NB4 (cell line): Measurements from ENCODE around the gene CPLX1.

Source experiments
- DNase-seq: peaks from one replicate; pipeline ENCODE4 v3.0.0; 2010; ENCODE audit warnings: low read depth
- H3K4me3 ChIP-seq: one replicate; pipeline ENCODE4 v1.5.1; 2011; ENCODE audit warnings: mild to moderate bottlenecking, low read depth, low read length, moderate library complexity
- MYC ChIP-seq: IDR thresholded peaks from 2 replicates; pipeline ENCODE4 v1.6.1; 2011; ENCODE audit warnings: low read depth, low read length
- POLR2A ChIP-seq: IDR thresholded peaks from 2 replicates; pipeline ENCODE4 v1.6.1; 2011; ENCODE audit warnings: mild to moderate bottlenecking; ENCODE audit not compliant: insufficient read length; ENCODE audit errors: extremely low read depth
- TF ChIP-seq, protein P1 (sequence below): IDR thresholded peaks from one replicate; pipeline ENCODE4 v1.5.1; 2012; ENCODE audit warnings: low read depth, low read length
- TF ChIP-seq, protein P2 (sequence below): IDR thresholded peaks from 2 replicates; pipeline ENCODE4 v1.6.1; 2011; ENCODE audit warnings: low read depth, low read length

Gene CPLX1

DNA sequence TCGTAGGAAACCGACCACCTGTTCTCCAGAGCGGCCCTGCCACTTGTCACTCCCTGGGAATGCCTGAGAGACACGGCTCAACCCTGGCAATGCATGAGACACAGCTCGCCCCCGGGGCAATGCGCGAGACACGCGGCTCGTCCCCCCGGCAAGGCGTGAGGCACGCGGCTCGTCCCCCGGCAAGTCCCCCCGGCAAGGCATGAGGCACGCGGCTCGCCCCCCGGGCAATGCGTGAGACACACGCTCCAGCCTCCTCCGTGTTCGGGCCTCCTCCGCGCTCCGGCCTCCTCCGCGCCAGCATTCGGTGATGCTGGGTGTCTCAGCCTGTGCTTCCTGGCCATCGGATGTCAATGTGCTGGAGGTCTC is 27.5 kb upstream of the CPLX1 start:
- TF ChIP-seq MYC, result no peak
- TF ChIP-seq, protein P1, sequence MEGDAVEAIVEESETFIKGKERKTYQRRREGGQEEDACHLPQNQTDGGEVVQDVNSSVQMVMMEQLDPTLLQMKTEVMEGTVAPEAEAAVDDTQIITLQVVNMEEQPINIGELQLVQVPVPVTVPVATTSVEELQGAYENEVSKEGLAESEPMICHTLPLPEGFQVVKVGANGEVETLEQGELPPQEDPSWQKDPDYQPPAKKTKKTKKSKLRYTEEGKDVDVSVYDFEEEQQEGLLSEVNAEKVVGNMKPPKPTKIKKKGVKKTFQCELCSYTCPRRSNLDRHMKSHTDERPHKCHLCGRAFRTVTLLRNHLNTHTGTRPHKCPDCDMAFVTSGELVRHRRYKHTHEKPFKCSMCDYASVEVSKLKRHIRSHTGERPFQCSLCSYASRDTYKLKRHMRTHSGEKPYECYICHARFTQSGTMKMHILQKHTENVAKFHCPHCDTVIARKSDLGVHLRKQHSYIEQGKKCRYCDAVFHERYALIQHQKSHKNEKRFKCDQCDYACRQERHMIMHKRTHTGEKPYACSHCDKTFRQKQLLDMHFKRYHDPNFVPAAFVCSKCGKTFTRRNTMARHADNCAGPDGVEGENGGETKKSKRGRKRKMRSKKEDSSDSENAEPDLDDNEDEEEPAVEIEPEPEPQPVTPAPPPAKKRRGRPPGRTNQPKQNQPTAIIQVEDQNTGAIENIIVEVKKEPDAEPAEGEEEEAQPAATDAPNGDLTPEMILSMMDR, result no peak
- no peak for TF ChIP-seq POLR2A
- TF ChIP-seq, protein P2, sequence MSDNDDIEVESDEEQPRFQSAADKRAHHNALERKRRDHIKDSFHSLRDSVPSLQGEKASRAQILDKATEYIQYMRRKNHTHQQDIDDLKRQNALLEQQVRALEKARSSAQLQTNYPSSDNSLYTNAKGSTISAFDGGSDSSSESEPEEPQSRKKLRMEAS, result no peak
- no peak for DNase-seq
- no peak overlapping the region for H3K4me3 ChIP-seq

DNA sequence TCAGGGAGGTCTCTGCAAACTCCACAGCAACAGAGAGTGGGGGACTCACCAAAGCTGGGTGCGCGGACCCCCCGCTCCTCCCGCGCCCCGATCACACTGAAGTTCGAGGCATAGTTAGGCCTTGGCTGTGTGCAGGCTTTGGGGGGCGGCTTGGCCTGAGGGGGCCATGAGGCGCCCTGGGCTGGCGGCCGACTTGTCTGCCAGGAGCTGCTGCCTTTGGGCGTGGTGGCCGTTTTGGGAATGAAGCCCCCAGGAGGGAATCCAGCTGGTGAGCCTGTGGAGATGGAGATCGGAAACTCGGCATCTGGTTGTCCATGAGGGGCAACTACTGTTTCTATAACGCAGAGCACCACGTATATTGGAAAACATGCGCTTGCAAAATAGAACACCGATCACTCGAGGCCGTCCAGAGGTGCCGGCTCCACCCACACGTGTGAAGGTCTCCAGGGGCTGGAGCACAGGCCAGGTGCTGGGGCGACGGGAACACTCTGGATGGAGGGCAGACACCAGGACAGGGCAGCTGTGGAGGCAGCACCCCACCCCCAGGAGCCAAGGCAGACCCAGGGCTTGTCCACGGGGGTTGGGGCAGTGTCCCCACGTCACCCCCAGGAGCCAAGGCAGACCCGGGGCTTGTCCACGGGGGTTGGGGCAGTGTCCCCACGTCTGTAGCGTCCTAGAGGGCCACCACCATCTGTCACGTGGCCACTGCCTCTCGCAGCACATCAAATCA is 25.9 kb upstream of the CPLX1 start:
- TF ChIP-seq MYC (no peak), POLR2A (no peak)
- TF ChIP-seq, protein P2, result no peak
- TF ChIP-seq, protein P1, result no peak
- no peak for DNase-seq
- H3K4me3 ChIP-seq, result no peak overlapping the region

DNA sequence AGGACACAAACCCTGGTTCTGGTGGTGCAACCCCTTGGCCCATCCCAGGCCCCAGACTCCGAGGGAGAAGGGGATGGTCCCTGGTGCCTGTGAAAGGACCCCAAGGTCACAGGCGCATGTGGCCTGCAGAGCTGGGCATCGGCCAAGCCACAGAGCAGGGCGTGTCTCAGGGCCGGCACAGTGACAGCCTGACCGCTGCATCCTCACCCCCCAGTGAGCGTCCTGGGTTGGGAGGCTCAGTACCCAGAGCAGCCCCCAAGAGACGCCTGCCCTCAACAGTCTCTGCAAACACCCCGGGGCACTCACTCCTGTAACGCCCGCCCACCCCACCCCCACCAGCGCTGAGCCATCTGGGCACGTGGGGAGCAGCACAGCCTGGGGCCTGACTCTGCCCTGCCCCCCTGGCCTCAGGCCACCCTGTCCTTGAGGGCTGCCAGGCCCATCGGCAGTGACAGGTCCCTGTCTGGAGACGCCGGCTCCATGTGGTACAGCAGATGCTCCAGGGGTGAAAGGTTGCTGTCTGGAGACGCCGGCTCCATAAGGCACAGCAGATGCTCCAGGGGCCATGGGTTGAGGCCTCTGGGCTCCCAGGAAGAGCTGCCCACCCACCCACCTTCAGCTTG is 24.5 kb upstream of the CPLX1 start:
- no peak overlapping the region for H3K4me3 ChIP-seq
- no peak for DNase-seq
- TF ChIP-seq POLR2A (no peak), MYC (no peak)
- TF ChIP-seq, protein P1, result no peak
- TF ChIP-seq, protein P2, result no peak

DNA sequence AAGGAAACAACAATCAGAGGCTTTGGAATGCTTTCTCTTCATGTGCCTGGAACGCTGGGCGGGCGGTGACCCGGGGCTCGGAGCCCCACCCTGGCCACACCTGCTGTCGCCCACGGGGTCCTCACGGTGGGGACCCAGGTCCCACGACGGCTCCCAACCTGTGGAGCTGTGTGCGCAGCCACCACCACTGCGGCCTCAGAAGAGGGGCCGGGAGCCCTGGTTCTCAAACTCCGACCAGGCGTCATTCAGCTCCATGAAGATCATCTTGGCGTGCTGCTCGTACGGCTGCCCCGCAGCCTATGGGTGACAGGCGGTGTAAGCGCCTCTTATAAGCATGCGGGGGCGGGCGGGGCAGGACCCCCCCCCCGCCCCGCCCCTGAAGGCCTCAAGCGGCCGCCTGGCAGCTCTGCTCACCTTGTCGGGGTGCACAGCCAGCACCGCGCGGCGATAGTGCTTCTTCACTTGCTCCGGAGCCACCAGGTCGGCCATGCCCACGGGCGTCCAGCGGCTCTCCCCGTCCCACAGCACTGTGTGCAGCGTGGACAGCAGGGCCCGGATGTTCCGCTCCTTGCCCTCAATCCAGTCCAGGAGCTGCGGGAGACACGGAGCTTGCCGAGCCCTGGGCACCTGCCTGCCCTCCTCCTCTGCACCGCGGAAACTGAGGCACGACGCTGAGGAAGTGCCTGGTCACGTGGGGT is 23.7 kb upstream of the CPLX1 start:
- no peak for TF ChIP-seq MYC
- TF ChIP-seq, protein P1, result no peak
- TF ChIP-seq POLR2A, result no peak
- TF ChIP-seq, protein P2, result no peak
- no peak overlapping the region for H3K4me3 ChIP-seq
- no peak for DNase-seq

DNA sequence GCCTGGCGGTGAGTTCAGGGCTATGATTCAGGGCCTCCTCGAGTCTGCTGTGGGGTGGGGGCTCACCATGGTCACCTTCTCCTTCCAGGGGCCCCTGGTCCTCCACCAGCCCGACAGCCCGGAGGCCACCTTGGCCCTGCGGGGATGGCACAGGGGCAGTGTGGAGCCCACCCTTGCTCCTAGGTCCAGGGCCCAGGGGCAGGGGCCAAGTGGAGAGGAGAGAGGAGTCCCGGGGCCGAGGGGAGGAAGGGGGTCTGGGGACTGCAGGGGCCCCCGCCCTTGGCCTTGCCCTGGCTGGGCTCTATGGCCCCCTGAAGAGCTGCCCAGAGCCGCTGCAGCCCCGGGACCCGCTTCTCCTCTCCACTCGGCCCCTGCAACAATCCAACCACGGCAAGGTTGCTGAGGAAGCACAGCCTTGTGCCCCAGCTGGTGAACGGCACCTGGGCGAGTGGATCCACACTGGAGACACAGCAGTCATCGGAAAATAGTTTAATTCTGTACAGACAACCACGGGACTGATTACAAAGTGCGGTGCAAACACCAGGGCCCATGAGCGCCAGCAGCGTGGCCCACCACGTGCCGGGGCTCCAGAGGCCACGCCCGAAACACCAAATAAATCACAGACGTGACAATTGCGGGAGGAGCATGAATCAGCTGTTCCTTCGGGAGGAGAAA is 23.0 kb upstream of the CPLX1 start:
- TF ChIP-seq MYC (no peak), POLR2A (no peak)
- TF ChIP-seq, protein P2, result no peak
- TF ChIP-seq, protein P1, result no peak
- no peak overlapping the region for H3K4me3 ChIP-seq
- no peak for DNase-seq
